ENCODE data around the gene SLC37A1.

SLC37A1 gene

GRCh38 chr21:42555756-42556438, 42.2 kb downstream of the SLC37A1 start:
- TF ChIP-seq, protein P1, sequence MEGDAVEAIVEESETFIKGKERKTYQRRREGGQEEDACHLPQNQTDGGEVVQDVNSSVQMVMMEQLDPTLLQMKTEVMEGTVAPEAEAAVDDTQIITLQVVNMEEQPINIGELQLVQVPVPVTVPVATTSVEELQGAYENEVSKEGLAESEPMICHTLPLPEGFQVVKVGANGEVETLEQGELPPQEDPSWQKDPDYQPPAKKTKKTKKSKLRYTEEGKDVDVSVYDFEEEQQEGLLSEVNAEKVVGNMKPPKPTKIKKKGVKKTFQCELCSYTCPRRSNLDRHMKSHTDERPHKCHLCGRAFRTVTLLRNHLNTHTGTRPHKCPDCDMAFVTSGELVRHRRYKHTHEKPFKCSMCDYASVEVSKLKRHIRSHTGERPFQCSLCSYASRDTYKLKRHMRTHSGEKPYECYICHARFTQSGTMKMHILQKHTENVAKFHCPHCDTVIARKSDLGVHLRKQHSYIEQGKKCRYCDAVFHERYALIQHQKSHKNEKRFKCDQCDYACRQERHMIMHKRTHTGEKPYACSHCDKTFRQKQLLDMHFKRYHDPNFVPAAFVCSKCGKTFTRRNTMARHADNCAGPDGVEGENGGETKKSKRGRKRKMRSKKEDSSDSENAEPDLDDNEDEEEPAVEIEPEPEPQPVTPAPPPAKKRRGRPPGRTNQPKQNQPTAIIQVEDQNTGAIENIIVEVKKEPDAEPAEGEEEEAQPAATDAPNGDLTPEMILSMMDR (IDR thresholded peaks at IDR 0.05; ENCODE audit: insufficient read depth, missing control alignments): no peak
- DNase-seq (ENCODE audit: insufficient read length, low spot score) (no peak), FAIRE-seq (no peak)

- FAIRE-seq (no peak), DNase-seq (ENCODE audit: insufficient read length, low spot score) (no peak)
- TF ChIP-seq, protein P1 (IDR thresholded peaks at IDR 0.05; ENCODE audit: insufficient read depth, missing control alignments): no peak
Measured at GRCh38 chr21:42556476-42556875, 42.8 kb downstream of the SLC37A1 start.

DNA sequence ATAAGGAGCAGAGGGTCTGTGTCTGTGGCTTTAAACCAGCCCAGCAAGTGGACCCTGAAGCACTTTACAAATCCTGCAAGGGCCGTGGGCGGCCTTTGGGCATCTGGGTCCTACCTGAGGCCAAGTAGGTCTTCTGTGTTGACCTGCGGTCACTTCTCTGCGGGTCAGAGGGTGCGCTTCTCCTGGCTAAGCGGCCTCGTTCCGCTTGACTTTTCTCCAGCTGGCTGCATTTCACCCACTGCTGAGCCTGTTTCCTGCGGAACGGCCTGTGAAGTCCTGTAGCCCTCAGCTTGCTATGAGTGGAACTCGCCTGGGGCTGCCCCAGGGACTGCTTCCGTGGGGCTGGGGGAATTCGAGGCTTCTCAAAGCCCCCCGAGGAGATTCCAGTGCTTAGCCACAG, 43.3 kb downstream of the SLC37A1 start:
- FAIRE-seq (no peak), DNase-seq (ENCODE audit: insufficient read length, low spot score) (no peak)
- TF ChIP-seq, protein P1 (IDR thresholded peaks at IDR 0.05; ENCODE audit: insufficient read depth, missing control alignments): no peak

- FAIRE-seq (no peak), DNase-seq (ENCODE audit: insufficient read length, low spot score) (no peak)
- TF ChIP-seq, protein P1 (IDR thresholded peaks at IDR 0.05; ENCODE audit: insufficient read depth, missing control alignments): no peak
Measured at GRCh38 chr21:42557420-42557819, 43.8 kb downstream of the SLC37A1 start.

- TF ChIP-seq, protein P1 (IDR thresholded peaks at IDR 0.05; ENCODE audit: insufficient read depth, missing control alignments): no peak
- FAIRE-seq: no peak
- no peak for DNase-seq (ENCODE audit: insufficient read length, low spot score)
Measured at GRCh38 chr21:42558368-42558767, 44.7 kb downstream of the SLC37A1 start.

- FAIRE-seq (no peak), DNase-seq (ENCODE audit: insufficient read length, low spot score) (no peak)
- TF ChIP-seq, protein P1 (IDR thresholded peaks at IDR 0.05; ENCODE audit: insufficient read depth, missing control alignments): no peak
Measured at GRCh38 chr21:42558846-42559245, 45.2 kb downstream of the SLC37A1 start.

DNA sequence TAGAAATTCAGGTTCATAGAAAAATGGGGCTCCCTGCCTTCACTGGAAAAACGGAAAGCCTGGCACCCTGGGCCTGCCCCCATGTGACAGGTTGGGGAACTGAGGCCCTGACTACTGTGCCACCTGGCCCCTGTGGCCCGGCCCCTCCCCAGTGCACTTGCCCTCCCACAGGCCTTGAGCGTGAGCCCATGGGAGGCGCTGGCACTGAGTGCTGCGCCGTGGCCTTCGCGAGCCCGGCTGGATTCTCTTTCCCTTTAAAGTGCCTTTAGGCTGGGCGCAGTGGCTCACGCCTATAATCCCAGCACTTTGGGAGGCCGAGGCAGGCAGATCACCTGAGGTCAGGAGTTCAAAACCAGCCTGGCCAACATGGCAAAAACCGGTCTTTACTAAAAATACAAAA, 45.7 kb downstream of the SLC37A1 start:
- DNase-seq (ENCODE audit: insufficient read length, low spot score): no peak
- TF ChIP-seq, protein P1 (IDR thresholded peaks at IDR 0.05; ENCODE audit: insufficient read depth, missing control alignments): no peak
- no peak for FAIRE-seq

All from D721Med (cell line).